Right ventricle myocardium inferior (tissue), 1 donor: ENCODE measurements around the gene ABCC9. TPM values are rescaled to one million over a fixed set of nuclear protein-coding genes. Genes with fewer than 3 reads are reported as not detected.

ENCODE experiments used
- ATAC-seq: fragments of 200-7000 bp; cut with Tn5 transposase; one replicate; pipeline ENCODE4 v1.9.1; 2020; ENCODE audit warnings: mild to moderate bottlenecking, moderate library complexity
- DNase-seq: peaks from one replicate; pipeline ENCODE4 v3.0.0; 2021; ENCODE audit errors: missing footprints
- intact Hi-C: fragments of 100-400 bp; cut with DNase I; formaldehyde crosslinking; loops from one replicate; pipeline ENCODE4 v1.11.0; 2022
- total RNA-seq: library from RNA; stranded (reverse); fragmentation: NEBNext Ultra II Directional; extraction: Animal tissue kit (Norgen Biotek cat#: 25700); gene quantifications from one replicate; pipeline ENCODE4 v1.2.1, GENCODE V29; 2021
- donor health status: DM: no; HTN: yes; CAD: no; lungs with severe emphysema.

ABCC9 gene
- total RNA-seq, 1 donor from 2014 or later, result 78.1 TPM

DNA sequence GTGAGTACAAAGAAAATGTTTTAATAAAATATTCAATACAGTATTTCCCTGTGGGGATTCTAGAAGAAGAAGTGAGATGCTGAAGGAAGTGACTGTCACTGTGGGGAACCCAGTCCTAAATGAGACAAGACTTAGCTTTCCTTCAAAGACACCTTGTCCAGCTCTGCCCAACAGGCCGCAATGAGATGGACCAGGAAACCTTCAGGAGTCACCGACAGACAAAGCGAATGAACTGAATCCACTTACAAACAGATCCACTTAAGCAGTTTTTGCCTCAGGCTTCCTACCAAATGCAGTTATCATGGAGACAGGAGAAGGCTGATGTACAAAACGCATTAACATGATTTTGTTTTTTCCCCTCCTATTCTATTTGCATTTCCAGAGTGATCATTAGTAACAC is 176.3 kb downstream of the ABCC9 start:
- DNase-seq (no peak), ATAC-seq (no peak)
- intact Hi-C loops, result no loop called here

GRCh38 chr12:21764065-21764464 is 177.2 kb downstream of the ABCC9 start:
- DNase-seq (no peak), ATAC-seq (no peak)
- intact Hi-C loops, result no loop called here

GRCh38 chr12:21763531-21763930 is 177.7 kb downstream of the ABCC9 start:
- ATAC-seq (no peak), DNase-seq (no peak)
- intact Hi-C loops, result no loop called here

- no peak for ATAC-seq
- DNase-seq, result no peak
- intact Hi-C loops, result loop anchor here (10.0 kb wide), 1 partner anchor 235 kb away; no protein-coding TSS in a partner anchor
Measured at GRCh38 chr12:21759737-21760136, 181.5 kb downstream of the ABCC9 start.

- intact Hi-C loops, result loop anchor here (10.0 kb wide), 1 partner anchor 237 kb away; no protein-coding TSS in a partner anchor
- DNase-seq (no peak), ATAC-seq (no peak)
Measured at GRCh38 chr12:21757735-21758134, 183.5 kb downstream of the ABCC9 start.

DNA sequence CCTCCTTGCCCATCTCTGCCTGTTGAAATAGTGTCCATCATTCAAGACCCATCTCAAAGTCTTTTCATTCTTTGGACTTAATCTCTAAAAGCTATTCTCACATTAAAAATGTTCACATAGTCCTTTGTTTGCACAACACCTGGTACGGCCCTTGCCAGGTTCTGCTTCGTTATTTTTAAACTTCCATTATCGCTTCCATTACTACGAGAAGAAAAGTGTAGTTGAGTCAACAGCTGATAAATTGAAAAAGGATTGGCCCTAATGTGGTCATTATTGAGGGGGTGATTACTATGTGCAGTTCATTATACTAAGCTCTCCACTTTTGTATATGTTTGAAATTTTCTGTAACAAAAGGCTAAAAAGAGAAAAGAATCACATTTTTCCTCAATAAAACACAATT is 184.5 kb downstream of the ABCC9 start:
- ATAC-seq (no peak), DNase-seq (no peak)
- intact Hi-C loops, result loop anchor here (10.0 kb wide), 1 partner anchor 238 kb away; no protein-coding TSS in a partner anchor

- intact Hi-C loops, result loop anchor here (10.0 kb wide), 1 partner anchor 243 kb away; no protein-coding TSS in a partner anchor
- DNase-seq (no peak), ATAC-seq (peak; percentile 26)
Measured at GRCh38 chr12:21751517-21751916, 189.7 kb downstream of the ABCC9 start.

Other genes with a start within 250 kb of the ABCC9 start
- 57.0 TPM for gene KCNJ8, start 166.7 kb downstream of the ABCC9 start, total RNA-seq
- 34.6 TPM for gene CMAS, start 104.8 kb upstream of the ABCC9 start, total RNA-seq